Anterior cingulate cortex (tissue), 58 donors: ENCODE data around the gene SCN11A.
"Not testable (repeated sequence)": the region's sequence is repeated elsewhere in the genome, so short reads cannot be mapped to it uniquely, and the experiment has no call there.

Source experiments
- DNase-seq, 58 donors: peaks; one replicate each; lab custom pipeline; 2025; lab: John Stamatoyannopoulos, UW

The SCN11A gene

DNA sequence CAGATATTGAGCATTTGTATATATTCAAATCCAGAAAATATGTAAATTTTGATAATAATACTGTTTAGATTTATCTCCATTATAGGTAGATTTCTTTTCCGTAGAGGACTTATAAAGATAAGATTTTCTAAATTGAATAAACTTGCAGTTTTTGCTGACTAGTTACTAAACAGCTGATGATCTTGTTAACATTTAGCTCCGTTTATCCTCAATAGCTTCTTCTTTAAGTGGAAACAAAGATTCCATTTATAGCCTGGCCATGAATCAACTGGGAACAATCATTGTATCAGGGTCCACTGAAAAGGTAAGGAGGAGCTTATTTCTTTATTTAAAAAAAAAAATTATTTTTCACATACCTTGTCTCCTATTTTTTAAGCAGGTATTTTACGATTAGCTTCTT, 16.8 kb upstream of the SCN11A start:
- no peak for DNase-seq

DNA sequence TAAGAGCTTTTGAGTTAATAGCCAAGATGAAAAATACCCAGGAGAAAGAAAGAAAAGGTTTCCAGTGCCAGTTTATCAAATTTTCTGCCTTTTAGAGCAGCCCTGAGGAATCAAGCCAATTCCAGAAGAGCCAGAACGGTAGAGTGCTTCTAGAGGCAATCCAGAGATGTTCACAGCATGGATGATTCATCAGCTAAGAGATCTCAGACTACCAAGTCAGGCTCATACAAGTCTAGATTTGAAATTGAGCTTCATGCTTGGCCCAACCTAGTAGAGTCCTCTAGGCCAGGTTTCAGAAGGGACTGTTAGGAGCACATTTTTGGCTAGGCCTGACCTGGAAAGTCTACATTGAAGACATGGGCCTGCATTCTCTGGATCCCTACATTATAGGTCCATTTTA, 15.5 kb upstream of the SCN11A start:
- DNase-seq = no peak

DNA sequence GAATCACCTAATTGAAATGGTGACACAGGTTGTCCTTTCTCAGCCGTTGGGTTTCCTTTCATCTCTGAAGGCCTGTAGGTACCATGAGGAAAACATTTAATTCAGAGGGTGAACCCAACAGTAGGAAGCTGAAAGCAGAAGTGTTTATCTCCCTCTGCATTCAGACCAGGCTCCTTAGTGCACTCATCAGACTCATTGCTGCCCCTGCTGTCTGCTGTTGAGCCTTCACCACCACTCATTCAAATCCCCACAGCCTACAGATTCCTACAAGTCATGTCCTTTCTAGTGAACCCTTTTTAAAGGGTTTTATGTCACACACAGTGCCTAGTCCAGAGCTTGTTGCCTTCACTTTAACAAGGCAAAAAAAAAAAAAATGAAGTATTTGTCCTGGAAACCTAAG, 13.5 kb upstream of the SCN11A start:
- DNase-seq = peak in 11 of 58 donors; percentile 1 to 10 (median 6)

DNA sequence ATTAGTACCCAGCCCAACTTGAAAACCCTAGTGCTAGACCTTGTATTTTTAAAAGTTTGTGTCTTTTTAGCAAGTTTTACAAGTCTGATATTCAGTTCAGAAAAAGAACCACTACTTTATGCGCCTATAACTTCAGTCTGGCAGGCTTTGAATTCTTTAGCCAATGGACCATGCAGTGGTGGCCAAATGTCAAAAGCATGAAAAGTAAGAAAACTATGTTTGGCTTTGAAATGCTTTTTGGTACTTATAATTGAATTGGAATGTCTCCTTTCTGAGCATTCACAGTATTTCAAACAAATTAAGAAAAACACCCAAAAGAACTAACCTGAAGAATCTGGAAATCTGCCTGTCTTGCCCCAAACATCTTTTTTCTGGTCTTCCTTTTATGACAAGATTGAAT, 12.9 kb upstream of the SCN11A start:
- DNase-seq = no peak

DNA sequence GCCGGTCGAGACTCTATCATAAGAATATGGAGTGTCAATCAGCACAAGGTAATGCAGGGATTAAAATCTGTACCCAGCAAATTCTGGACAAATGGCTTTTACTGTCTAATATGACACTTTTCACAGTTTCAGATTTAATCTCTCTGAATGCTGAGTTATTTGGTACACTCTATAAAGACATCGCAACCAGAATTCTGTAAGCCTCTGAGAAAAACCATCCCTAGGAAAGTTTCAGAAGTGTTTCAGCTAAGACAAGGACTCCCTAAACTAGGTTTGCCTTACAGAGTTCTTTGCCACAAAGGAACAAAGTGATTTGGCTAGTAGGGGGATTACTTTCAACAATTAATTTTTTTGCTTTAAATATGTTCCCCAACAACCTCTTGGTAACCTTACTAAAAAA, 11.4 kb upstream of the SCN11A start:
- no peak for DNase-seq

DNA sequence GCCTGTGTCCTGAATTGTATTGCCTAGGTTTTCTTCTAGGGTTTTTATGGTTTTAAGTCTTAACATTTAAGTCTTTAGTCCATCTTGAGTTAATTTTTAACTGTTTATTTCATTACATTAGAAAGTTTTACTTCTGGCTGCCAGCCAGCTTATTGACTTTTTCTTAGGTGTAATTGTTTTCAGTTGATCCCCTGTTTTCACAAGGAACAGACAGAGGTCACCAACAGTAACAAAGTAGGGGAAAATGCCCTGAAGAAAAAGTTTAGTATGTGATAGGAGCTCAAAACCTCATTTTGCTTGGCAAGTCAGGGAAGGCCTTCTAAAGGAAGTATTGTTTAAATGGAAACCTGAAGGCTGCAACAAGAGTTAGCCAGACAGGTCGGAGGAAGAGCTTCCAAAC, 10.4 kb upstream of the SCN11A start:
- DNase-seq = no peak

DNA sequence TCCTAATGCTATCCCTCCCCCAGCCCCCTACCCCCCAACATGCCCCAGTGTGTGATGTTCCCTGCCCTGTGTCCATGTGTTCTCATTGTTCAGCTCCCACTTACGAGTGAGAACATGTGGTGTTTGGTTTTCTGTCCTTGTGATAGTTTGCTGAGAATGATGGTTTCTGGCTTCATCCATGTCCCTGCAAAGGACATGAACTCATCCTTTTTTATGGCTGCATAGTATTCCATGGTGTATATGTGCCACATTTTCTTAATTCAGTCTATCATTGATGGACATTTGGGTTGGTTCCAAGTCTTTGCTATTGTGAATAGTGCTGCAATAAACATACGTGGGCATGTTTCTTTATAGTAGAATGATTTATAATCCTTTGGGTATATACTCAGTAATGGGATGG, 9.5 kb upstream of the SCN11A start:
- not testable (repeated sequence) for DNase-seq

DNA sequence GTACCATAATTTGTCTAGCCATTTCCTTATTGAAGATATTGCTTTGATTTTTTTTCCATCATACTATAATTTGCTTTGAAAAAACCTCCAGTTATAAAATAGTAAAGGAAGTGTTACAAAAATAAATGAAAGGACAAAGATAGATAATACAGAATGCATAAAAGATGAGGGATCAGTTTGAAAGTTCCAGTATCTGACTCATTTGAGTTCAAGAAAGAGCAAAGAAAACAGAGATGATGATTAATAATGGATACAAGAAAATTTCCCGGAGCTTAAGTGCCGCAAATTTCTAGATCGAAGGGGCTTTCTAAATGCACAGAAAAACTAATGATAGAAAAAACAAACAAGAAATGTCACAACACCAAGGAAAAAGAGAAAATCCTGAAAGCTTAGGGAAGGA, 4.4 kb upstream of the SCN11A start:
- DNase-seq = no peak

DNA sequence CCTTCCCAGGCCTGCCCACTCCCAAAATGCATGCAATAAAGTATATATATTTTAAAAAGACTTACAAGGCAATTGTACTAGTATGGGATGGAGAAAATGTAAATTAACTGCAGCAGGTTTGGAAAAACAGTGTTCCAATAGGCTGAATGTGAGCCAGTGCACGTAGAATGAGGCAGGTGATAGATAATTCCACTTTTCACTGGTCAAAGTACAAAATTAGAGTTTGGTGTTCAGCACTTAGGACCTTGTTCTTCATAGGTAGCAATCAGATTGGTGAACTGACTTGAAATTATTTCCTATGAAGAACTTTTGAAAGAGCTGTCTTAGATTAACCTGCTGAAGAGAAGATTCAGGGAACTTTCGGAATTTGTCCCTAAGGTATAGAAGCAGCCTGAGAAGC, 2.0 kb upstream of the SCN11A start:
- DNase-seq = no peak

DNA sequence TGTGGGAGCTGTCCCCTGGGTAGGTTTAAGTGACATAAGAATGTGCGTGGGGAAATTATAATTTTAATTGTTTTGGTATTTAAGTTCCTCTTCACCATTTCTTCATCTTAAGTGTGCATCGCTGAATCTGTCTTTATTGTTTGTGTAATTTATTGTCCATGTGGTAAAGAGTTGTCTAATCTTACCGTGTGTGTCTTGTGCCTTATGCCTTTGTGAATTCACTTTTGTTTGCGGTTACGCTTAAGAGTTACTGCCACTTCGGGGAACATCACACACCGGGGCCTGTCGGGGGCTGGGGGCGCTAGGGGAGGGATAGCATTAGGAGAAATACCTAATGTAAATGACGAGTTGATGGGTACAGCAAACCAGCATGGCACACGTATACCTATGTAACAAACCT, 839 bp upstream of the SCN11A start:
- DNase-seq = no peak

DNA sequence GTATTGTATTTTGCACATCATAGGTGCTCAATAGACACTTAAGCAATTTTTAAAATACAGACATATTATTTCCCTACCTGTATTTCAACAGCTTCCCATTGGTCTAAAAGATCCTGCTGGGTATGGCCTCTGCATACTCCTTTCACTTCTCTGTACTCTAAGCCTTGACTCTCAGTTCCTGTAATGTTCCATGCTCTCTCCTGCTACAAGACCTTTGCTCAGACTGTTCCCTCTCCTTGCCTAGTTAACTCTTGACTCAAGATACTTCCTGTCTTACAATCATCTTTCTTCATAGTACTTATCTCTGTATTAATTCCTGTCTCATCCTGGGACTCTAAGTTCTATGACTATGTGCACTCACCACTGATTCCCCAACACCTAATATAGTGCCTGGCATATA, 1.7 kb downstream of the SCN11A start:
- DNase-seq = no peak

DNA sequence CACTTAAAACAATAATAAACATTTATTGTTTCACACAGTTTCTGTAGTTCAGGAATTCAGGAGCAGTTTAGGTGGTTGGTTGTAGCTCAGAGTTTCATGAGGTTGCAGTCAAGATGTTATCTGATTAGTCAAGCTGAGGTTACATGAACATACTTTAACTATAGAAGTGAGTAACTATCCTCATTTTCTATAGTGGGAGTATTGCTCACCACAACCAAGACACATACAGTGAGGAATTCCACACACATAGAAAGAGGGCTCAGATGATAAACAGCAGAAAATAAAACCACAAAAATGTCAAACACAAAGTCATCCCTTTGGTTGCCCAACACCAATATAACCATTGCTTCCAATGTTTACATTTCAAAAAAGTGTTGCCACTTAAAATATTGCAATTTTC, 13.6 kb downstream of the SCN11A start:
- DNase-seq = no peak

DNA sequence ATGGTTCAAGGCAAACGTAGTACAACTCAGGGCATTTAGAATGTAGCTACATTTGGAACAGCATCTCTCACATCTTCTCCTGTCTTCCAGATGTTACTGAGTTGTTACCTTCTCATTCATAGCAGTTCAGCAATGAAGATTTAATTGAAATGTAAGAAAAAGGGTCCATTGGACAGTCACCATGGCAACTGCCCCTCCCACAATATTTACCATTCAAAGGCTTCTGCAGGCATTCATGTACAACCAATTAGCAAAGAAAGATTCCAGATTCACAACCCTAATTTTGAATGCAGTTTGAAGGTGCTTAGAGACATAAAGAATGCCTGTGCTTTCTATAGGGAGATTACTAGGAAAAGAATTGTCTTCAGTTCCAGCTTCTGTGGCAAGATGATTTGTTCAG, 22.2 kb downstream of the SCN11A start:
- no peak for DNase-seq

DNA sequence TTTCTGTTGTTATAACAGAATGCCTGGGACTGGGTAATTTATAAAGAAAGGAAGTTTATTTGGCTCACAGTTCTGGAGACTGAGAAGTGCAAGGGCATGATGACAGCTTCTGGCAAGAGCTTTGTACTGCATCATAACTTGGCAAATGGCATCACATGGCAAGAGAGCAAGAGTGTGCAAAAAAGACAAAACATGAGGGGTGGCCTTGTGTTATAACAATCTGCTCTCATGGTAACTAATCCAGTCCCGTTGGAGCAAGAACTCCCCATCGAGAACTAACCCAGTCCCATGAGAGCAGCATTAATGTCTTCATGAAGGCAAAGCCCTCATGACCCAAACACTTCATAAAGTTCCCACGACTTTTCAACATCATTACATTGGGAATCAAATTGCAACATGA, 23.2 kb downstream of the SCN11A start:
- DNase-seq = no peak

DNA sequence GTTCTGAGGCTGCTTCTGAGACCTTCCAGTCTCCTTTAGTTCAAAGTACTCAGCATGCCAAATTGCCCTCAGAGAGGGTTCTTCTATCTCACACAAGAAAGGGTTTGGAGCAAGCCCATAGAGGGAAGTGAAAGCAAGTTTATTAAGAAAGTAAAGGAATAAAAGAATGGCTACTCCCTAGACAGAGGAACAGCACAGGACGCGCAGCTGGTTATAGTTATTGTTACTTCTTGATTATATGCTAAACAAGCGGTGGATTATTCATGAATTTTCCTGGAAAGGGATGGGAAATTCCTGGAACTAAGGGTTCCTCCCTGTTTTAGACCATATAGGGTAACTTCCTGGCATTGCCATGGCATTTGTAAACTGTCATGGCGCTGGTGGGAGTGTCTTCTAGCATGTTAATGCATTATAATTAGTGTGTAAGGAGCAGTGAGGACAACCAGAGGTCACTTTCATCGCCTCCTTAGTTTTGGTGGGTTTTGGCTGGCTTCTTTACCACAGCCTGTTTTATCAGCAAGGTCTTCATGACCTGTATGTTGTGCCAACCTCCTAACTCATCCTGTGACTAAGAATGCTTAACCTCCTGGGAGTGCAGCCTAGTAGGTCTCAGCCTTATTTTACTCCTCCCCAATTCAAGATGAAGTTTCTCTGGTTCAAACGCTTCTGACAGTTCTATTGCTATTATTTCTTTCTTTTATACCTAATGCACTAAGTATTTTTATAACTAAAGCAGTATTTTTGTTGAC, 26.3 kb downstream of the SCN11A start:
- DNase-seq = no peak

DNA sequence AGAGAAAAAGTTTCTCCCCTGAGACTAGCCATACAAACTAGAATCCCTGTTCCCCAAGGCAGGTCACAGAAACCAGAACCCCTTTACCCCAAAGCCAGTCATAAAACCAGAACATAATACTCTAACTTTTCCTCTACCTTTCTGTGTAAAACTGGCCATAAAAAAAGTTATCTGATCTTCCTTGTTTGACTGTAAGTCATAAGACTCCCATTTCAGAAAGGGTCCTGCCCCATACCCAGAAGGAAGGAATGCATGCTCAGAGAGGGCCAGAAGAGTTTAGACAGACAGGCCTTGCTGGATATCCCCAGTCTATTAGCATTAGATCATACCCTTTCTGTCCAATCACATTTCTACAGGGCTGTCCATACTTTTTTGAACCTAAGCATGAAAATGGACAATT, 27.2 kb downstream of the SCN11A start:
- no peak for DNase-seq

DNA sequence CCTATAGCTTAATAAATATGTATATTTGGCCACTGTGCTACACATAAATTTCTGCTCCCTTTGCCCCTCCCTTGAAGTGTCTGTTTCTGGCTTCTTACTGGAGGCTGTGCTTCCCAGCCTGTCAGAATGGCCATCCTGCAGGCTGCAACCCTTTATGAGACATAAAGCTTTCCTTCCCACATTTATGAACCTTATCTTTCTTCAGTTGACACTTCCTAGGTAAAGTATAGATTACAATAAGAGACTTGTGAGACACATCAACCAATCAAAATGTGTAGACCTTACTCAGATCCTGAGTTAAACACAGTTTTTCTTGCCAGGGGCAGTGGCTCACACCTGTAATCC, 29.5 kb downstream of the SCN11A start:
- no peak for DNase-seq

DNA sequence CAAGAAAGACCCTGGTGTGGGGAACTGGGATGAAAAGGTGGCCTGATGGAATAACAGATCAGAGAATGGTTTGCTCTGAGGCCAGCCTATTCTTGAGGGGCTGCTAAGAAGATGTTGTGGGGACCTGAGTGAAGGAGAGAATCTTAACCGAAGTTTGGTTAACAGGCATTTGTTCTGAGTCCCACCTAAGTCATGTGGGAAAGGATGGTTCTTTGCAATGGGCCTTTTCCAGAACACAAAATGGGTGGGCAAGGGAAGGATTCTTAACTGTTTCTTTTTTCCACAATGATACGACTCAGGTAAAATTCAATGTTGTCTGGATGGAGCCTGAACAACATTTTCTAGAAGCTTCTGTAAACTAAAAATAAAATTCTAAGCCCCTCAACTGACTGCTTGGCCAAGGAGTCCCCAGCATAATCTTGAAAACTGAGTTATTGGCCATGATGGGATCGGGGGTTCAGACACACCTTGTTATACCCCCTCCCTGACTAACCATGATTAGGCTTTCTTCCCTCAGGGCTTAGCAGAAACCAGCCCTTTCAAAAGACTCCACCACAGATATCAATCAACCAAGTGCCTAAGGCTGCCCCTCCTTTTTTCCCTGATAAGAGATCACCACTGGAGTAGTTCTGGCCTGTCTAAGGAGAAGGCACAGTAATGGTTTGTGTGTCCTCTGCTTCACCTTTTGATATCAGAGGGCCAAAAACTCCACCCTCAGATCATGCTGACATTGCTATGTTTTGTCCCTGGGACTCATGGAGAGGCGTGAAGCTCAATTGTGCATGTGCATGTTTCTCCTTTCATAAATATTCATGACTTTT, 30.1 kb downstream of the SCN11A start:
- no peak for DNase-seq

DNA sequence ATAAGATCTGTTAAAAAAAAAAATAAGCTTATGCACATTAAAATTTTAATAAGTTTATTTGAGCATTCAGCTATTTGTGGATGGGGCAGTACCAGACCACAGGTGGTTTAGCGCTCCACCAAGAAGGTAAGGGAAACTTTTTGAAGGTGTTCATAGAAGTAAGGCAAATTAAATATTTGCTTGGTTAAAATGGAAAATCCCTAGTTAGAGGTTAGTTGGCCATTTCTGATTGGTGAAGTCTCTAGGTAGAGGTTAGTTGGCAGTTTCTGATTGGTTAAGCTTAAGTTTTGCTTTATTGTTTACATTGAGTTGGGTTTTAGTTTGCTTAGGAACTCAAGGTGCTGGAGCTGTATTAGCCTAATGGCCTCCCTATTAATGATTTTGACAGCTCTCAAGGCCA, 30.7 kb downstream of the SCN11A start:
- no peak for DNase-seq

DNA sequence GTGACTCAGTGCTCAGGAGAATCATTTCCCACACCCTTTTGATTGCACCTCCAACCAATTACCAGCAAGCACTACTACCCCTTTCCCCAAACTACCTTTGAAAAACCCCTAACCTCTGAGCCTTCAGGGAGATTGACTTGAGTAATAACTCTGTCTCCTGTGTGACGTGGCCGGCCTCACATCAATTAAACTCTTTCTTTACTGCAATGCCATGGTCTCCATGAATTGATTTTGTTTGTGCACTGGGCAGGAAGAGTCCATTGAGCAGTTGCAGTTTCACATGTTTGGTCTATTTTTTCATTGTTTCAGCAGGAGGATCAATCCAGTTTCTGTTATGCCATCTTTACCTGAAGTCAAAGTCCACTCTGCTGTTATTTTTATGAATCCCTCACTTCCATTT, 32.4 kb downstream of the SCN11A start:
- no peak for DNase-seq

DNA sequence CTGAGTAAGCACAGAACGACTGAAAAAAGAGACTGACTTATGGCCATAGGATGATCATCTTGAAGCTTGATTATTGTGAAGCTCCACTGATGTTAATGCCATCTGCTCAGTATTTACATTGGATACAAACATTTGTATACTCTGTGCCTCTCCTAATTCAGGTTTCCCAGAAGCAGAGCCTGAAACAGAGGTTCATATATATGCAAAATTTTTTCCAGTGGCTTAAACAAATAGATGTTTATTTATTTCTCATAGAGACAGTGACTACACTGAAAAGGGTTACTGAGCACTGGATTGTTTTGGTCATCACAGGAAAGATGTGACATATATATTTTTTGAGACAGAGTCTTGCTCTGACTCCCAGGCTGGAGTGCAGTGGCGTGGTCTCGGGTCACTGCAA, 36.3 kb downstream of the SCN11A start:
- DNase-seq = no peak

DNA sequence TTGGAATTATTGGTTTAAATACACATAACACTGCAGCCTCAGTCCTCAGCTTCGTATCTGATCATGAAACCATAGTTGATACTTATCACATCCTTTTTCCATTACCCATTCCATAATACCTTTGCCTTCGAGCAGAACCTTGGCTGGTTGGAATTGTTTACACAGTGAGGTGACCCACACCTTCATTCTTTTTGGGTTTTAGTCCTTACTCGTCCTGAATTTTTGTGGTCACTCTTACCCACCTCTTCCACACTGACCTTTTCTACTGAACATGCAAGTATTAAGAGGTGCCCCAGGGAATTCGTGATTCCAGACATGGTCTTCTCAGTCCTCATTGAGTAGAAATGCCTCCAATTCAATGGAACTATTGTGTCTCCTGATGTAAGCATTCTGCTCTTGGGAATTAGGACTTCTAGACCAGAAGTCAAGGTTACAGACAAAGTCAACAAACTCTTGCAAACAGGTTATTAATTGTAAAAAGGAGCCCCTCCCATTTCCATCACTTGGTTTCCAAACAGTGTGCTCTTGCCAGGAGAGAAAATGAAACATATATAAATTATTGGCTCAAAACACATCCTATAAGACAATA, 37.7 kb downstream of the SCN11A start:
- DNase-seq = no peak
